ENCODE measurements around the gene DNAH14.
A peak's percentile ranks its signal among the peaks of the same experiment; 100 is the strongest.
"Not testable (repeated sequence)": the region's sequence is repeated elsewhere in the genome, so short reads cannot be mapped to it uniquely, and the experiment has no call there.

Gene DNAH14

GRCh38 chr1:224923726-224924125, 5.7 kb upstream of the DNAH14 start:
- Histone ChIP-seq H3K4me2 (ENCODE audit: low read length) (no peak overlapping the region), H3K9ac (ENCODE audit: low read depth, low read length) (no peak overlapping the region), H3K9me3 (replicated peaks; ENCODE audit: low read length) (no peaks in the 10 kb centered on the region), H3K36me3 (ENCODE audit: insufficient read depth, low read length) (no peaks in the 10 kb centered on the region), H3K4me1 (ENCODE audit: control insufficient read depth, insufficient read depth, low read length) (no peaks in the 10 kb centered on the region), H3K27me3 (ENCODE audit: control insufficient read depth, insufficient read depth, low read length) (no peaks in the 10 kb centered on the region), H3K4me3 (ENCODE audit: low read length) (no peak overlapping the region)

DNA sequence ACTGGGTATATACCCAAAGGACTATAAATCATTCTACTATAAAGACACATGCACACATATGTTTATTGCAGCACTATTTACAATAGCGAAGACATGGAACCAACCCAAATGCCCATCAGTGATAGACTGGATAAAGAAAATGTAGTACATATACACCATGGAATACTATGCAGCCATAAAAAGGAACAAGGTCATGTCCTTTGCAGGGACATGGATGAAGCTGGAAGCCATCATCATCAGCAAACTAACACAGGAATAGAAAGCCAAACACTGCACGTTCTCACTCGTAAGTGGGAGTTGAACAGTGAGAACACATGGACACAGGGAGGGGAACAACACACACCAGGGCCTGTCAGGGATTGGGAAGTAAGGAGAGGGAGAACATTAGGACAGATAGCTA, 1.8 kb upstream of the DNAH14 start:
- H3K9me3 ChIP-seq (replicated peaks; ENCODE audit: low read length); H3K27me3 ChIP-seq (ENCODE audit: control insufficient read depth, insufficient read depth, low read length); H3K4me2 ChIP-seq (ENCODE audit: low read length); H3K9ac ChIP-seq (ENCODE audit: low read depth, low read length); H3K4me3 ChIP-seq (ENCODE audit: low read length); H3K36me3 ChIP-seq (ENCODE audit: insufficient read depth, low read length); H3K4me1 ChIP-seq (ENCODE audit: control insufficient read depth, insufficient read depth, low read length): not testable (repeated sequence)

DNA sequence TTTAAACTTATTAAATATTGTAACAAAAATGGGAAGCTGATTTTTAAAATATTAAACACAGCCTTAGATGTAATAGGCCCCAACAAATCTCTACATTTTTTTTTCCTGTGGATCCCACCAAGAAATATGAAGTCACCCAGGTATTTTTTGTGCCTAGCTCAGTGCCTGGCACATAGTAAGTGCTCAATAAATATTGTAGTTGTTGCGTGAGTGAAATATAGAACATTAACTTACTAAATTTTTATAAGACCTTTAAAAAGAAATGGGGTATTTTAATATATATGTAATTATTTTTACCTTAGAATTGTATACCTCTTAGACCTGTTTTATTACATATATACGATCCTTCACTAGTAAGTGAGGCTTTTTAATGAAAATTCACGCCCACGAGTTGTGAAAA, 569 bp upstream of the DNAH14 start:
- Histone ChIP-seq H3K9ac (ENCODE audit: low read depth, low read length) (peak overlapping the region; percentile 75), H3K4me2 (ENCODE audit: low read length) (peak overlapping the region; percentile 89), H3K4me1 (ENCODE audit: control insufficient read depth, insufficient read depth, low read length) (peaks cover 4% of the 10 kb centered on the region), H3K36me3 (ENCODE audit: insufficient read depth, low read length) (no peaks in the 10 kb centered on the region), H3K9me3 (replicated peaks; ENCODE audit: low read length) (peaks cover 6% of the 10 kb centered on the region), H3K27me3 (ENCODE audit: control insufficient read depth, insufficient read depth, low read length) (no peaks in the 10 kb centered on the region), H3K4me3 (ENCODE audit: low read length) (peak overlapping the region; percentile 76)

DNA sequence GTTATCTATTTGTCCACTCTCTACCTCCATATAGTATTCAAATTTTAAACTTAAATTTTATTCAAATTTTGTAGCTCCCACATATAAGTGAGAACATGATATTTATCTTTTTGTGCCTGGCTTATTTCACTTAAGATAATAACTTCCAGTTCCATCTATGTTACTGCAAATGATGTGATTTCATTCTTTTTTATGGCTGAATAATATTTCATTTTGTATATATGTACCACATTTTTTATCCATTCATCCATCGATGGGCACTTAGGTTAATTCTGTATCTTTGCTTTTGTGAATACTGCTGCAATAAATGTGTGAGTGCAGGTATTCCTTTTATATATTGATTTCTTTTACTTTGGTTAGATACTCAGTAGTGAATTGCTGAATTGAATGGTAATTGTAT, 2.1 kb downstream of the DNAH14 start:
- Histone ChIP-seq H3K27me3 (ENCODE audit: control insufficient read depth, insufficient read depth, low read length) (no peaks in the 10 kb centered on the region), H3K4me3 (ENCODE audit: low read length) (no peak overlapping the region), H3K4me2 (ENCODE audit: low read length) (no peak overlapping the region), H3K9ac (ENCODE audit: low read depth, low read length) (no peak overlapping the region), H3K4me1 (ENCODE audit: control insufficient read depth, insufficient read depth, low read length) (peaks cover 4% of the 10 kb centered on the region), H3K36me3 (ENCODE audit: insufficient read depth, low read length) (no peaks in the 10 kb centered on the region), H3K9me3 (replicated peaks; ENCODE audit: low read length) (peaks cover 7% of the 10 kb centered on the region)

DNA sequence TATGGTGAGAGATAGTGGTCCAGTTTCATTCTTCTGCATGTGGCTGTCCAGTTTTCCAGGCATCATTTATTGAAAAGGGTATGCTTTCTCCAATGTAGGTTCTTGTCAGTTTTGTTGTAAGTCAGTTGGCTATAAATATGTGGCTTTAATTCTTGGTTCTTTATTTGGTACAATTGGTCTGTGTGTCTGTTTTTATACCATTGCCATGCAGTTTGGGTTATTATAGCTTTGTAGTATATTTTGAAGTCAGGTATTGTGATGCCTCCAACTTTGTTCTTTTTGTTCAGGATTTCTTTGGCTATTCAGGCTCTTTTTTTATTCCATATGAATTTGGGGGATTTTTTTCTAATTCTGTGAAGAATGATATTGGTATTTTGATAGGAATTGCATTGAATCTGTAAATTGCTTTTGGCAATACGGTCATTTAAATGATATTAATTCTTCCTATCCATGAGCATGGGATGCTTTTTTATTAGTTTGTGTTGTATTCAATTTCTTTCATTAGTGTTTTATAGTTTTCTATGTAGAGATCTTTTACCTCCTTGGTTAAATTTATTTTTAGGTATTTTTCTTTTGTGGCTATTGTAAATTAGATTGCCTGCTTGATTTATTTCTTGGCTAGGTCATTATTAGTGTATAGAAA, 3.3 kb downstream of the DNAH14 start:
- no peak overlapping the region for H3K9ac ChIP-seq (ENCODE audit: low read depth, low read length)
- H3K9me3 ChIP-seq (replicated peaks; ENCODE audit: low read length) = peaks cover 7% of the 10 kb centered on the region
- H3K36me3 ChIP-seq (ENCODE audit: insufficient read depth, low read length) = no peaks in the 10 kb centered on the region
- H3K4me3 ChIP-seq (ENCODE audit: low read length) = no peak overlapping the region
- H3K4me2 ChIP-seq (ENCODE audit: low read length) = no peak overlapping the region
- H3K4me1 ChIP-seq (ENCODE audit: control insufficient read depth, insufficient read depth, low read length) = peaks cover 4% of the 10 kb centered on the region
- H3K27me3 ChIP-seq (ENCODE audit: control insufficient read depth, insufficient read depth, low read length) = no peaks in the 10 kb centered on the region

- Histone ChIP-seq H3K4me1 (ENCODE audit: control insufficient read depth, insufficient read depth, low read length) (peaks cover 4% of the 10 kb centered on the region), H3K36me3 (ENCODE audit: insufficient read depth, low read length) (no peaks in the 10 kb centered on the region), H3K27me3 (ENCODE audit: control insufficient read depth, insufficient read depth, low read length) (no peaks in the 10 kb centered on the region), H3K9me3 (replicated peaks; ENCODE audit: low read length) (peaks cover 7% of the 10 kb centered on the region), H3K4me3 (ENCODE audit: low read length) (no peak overlapping the region), H3K9ac (ENCODE audit: low read depth, low read length) (no peak overlapping the region), H3K4me2 (ENCODE audit: low read length) (no peak overlapping the region)
Measured at GRCh38 chr1:224933584-224933983, 4.1 kb downstream of the DNAH14 start.

DNA sequence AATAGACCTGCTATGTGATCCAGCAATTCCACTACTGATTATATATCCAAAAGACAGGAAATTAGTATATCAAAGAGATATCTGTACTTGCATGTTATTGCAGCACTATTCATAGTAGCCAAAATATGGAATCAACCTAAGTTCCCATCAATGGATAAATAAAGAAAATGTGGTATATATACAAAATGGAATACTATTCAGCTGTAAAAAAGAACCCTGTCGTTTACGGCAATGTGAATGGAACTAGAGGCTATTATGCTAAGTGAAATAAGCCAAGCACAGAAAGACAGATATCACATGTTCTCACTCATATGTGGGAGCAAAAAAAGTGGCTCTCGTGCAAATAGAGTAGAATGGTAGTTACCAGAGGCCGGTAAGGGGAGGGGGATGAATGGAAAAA, 9.2 kb downstream of the DNAH14 start:
- H3K4me3 ChIP-seq (ENCODE audit: low read length) = no peak overlapping the region
- H3K27me3 ChIP-seq (ENCODE audit: control insufficient read depth, insufficient read depth, low read length) = no peaks in the 10 kb centered on the region
- no peak overlapping the region for H3K9ac ChIP-seq (ENCODE audit: low read depth, low read length)
- H3K9me3 ChIP-seq (replicated peaks; ENCODE audit: low read length) = peaks cover 3% of the 10 kb centered on the region
- no peak overlapping the region for H3K4me2 ChIP-seq (ENCODE audit: low read length)
- H3K36me3 ChIP-seq (ENCODE audit: insufficient read depth, low read length) = no peaks in the 10 kb centered on the region
- H3K4me1 ChIP-seq (ENCODE audit: control insufficient read depth, insufficient read depth, low read length) = no peaks in the 10 kb centered on the region

DNA sequence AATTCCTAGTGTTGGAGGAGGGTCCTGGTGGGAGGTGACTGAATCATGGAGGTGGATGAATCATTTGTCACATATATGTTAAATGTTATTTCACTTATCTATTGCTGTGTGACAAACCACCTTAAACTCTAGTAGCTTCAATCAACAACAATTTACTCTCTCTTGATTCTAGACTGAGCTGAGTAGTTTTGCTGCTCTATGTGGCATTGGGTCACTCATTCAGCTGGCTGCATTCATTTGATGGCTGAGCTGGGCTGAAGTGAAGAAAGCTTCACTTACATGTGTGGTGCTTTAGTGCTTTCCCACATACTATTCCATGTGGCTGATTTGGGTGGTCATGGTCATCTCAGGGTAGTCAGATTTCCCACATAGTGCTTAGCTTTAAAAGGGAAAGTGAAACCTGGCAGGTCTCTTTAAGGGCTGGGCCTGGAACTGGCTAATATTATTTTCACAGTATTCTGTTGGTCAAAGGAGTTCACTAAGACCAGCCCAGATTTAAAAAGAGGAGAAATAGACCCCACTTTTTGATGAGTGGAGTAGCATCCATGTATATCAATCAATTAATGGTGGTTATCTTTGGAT, 10.5 kb downstream of the DNAH14 start:
- Histone ChIP-seq H3K4me2 (ENCODE audit: low read length) (no peak overlapping the region), H3K4me1 (ENCODE audit: control insufficient read depth, insufficient read depth, low read length) (no peaks in the 10 kb centered on the region), H3K4me3 (ENCODE audit: low read length) (no peak overlapping the region), H3K27me3 (ENCODE audit: control insufficient read depth, insufficient read depth, low read length) (no peaks in the 10 kb centered on the region), H3K9me3 (replicated peaks; ENCODE audit: low read length) (no peaks in the 10 kb centered on the region), H3K36me3 (ENCODE audit: insufficient read depth, low read length) (no peaks in the 10 kb centered on the region), H3K9ac (ENCODE audit: low read depth, low read length) (no peak overlapping the region)

GRCh38 chr1:224940735-224941134, 11.3 kb downstream of the DNAH14 start:
- not testable (repeated sequence) for H3K27me3 ChIP-seq (ENCODE audit: control insufficient read depth, insufficient read depth, low read length); H3K36me3 ChIP-seq (ENCODE audit: insufficient read depth, low read length); H3K4me1 ChIP-seq (ENCODE audit: control insufficient read depth, insufficient read depth, low read length)

GRCh38 chr1:224945651-224946348, 16.3 kb downstream of the DNAH14 start:
- H3K36me3 ChIP-seq (ENCODE audit: insufficient read depth, low read length); H3K9ac ChIP-seq (ENCODE audit: low read depth, low read length); H3K4me3 ChIP-seq (ENCODE audit: low read length); H3K4me2 ChIP-seq (ENCODE audit: low read length); H3K27me3 ChIP-seq (ENCODE audit: control insufficient read depth, insufficient read depth, low read length); H3K9me3 ChIP-seq (replicated peaks; ENCODE audit: low read length); H3K4me1 ChIP-seq (ENCODE audit: control insufficient read depth, insufficient read depth, low read length): not testable (repeated sequence)

More at GRCh38 chr1:224940735-224941134, 11.3 kb downstream of the DNAH14 start:
- H3K4me3 ChIP-seq (ENCODE audit: low read length); H3K9me3 ChIP-seq (replicated peaks; ENCODE audit: low read length); H3K4me2 ChIP-seq (ENCODE audit: low read length); H3K9ac ChIP-seq (ENCODE audit: low read depth, low read length): not testable (repeated sequence)

DNA sequence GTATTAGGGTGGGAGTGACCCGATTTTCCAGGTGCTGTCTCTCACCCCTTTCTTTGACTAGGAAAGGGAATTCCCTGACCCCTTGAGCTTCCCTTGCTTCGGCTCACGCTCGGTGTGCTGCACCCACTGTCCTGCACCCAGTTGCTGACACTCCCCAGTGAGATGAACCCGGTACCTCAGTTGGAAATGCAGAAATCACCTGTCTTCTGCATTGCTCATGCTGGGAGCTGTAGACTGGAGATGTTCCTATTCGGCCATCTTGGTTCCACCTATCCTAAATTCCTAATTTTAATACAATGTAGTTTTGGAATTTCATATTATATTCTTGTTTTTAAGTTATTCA, 16.8 kb downstream of the DNAH14 start:
- H3K4me1 ChIP-seq (ENCODE audit: control insufficient read depth, insufficient read depth, low read length); H3K27me3 ChIP-seq (ENCODE audit: control insufficient read depth, insufficient read depth, low read length); H3K4me2 ChIP-seq (ENCODE audit: low read length); H3K9me3 ChIP-seq (replicated peaks; ENCODE audit: low read length); H3K4me3 ChIP-seq (ENCODE audit: low read length); H3K36me3 ChIP-seq (ENCODE audit: insufficient read depth, low read length); H3K9ac ChIP-seq (ENCODE audit: low read depth, low read length): not testable (repeated sequence)

DNA sequence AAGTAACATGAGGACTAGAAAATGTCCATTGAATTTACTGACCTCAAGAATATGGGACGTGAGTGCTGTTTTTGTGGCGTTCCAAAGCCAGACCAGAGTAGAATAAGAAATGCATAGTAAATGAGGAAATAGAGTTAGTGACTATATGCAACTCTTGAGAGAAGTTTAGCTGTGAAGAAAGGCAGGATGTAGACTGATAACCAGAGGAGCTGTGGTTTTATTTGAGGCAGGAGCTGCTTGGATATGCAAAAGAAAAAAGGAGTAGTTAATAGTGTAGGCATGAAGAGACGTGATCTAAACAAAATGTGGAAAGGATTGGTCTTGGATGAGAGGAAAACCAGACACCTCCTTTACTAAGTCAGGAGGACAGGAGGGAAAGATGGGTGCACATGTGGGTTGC, 28.2 kb downstream of the DNAH14 start:
- Histone ChIP-seq H3K4me3 (ENCODE audit: low read length) (no peak overlapping the region), H3K4me2 (ENCODE audit: low read length) (no peak overlapping the region), H3K36me3 (ENCODE audit: insufficient read depth, low read length) (no peaks in the 10 kb centered on the region), H3K9ac (ENCODE audit: low read depth, low read length) (no peak overlapping the region), H3K4me1 (ENCODE audit: control insufficient read depth, insufficient read depth, low read length) (no peaks in the 10 kb centered on the region), H3K9me3 (replicated peaks; ENCODE audit: low read length) (no peaks in the 10 kb centered on the region), H3K27me3 (ENCODE audit: control insufficient read depth, insufficient read depth, low read length) (no peaks in the 10 kb centered on the region)
